Keratinocyte (primary cell): ENCODE measurements around the gene OGDHL. TPM values are rescaled to one million over a fixed set of nuclear protein-coding genes. Genes with fewer than 3 reads are reported as not detected.

ENCODE experiments used
- DNase-seq: peaks from one replicate; pipeline ENCODE4 v3.0.0-alpha.2; 2011; ENCODE audit warnings: low read depth, missing footprints, low spot score
- FAIRE-seq: peaks from 2 replicates; lab custom pipeline; 2011; peaks lifted over from hg19 to GRCh38; lab: Jason Lieb, UNC
- H2AFZ ChIP-seq: 2 replicates; pipeline ENCODE4 v1.6.0; 2012; ENCODE audit warnings: low read length, control low read depth, inconsistent platforms; ENCODE audit not compliant: control insufficient read depth
- H3K27ac ChIP-seq: 2 replicates; pipeline ENCODE4 v1.5.1; 2011; ENCODE audit warnings: low read length; ENCODE audit not compliant: control insufficient read depth, insufficient read depth
- H3K27me3 ChIP-seq: 3 replicates; pipeline ENCODE4 v1.6.0; 2011; ENCODE audit warnings: low read length; ENCODE audit not compliant: control insufficient read depth, insufficient read depth; ENCODE audit errors: extremely low read depth
- H3K36me3 ChIP-seq, 2 experiments: 2 replicates in 1 of 2; 3 replicates in 1 of 2; pipeline ENCODE4 v1.5.1; 2011; ENCODE audit warnings: low read length in 2 of 2, mild to moderate bottlenecking in 1 of 2; ENCODE audit not compliant: control insufficient read depth in 2 of 2, insufficient read depth in 2 of 2; ENCODE audit errors: extremely low read depth in 1 of 2
- H3K4me1 ChIP-seq: 3 replicates; pipeline ENCODE4 v1.5.1; 2011; ENCODE audit warnings: low read length; ENCODE audit not compliant: control insufficient read depth, insufficient read depth; ENCODE audit errors: extremely low read depth
- H3K4me2 ChIP-seq: 3 replicates; pipeline ENCODE4 v1.6.0; 2011; ENCODE audit warnings: low read depth, low read length; ENCODE audit not compliant: control insufficient read depth, insufficient read depth; ENCODE audit errors: extremely low read depth
- H3K4me3 ChIP-seq, 3 experiments: fragments of 200-600 bp in 1 of 3; sonication (generic) in 1 of 3; 2 replicates in 2 of 3; 3 replicates in 1 of 3; pipeline ENCODE4 v1.5.1; 2011 to 2016; ENCODE audit warnings: low read length in 3 of 3, mild to moderate bottlenecking in 3 of 3, control low read depth in 2 of 3, inconsistent platforms in 1 of 3, low read depth in 1 of 3, mixed read lengths in 1 of 3, mixed run types in 1 of 3, moderate library complexity in 1 of 3; ENCODE audit not compliant: control insufficient read depth in 2 of 3, insufficient read depth in 2 of 3; ENCODE audit errors: extremely low read depth in 1 of 3
- H3K79me2 ChIP-seq: 2 replicates; pipeline ENCODE4 v1.6.0; 2012; ENCODE audit warnings: low read length; ENCODE audit not compliant: control insufficient read depth, insufficient read depth
- H3K9ac ChIP-seq: 3 replicates; pipeline ENCODE4 v1.6.0; 2011; ENCODE audit warnings: low read length; ENCODE audit not compliant: control insufficient read depth, insufficient read depth; ENCODE audit errors: extremely low read depth
- H3K9me1 ChIP-seq: 3 replicates; pipeline ENCODE4 v1.6.0; 2011; ENCODE audit warnings: low read length; ENCODE audit not compliant: control insufficient read depth, insufficient read depth; ENCODE audit errors: extremely low read depth
- H3K9me3 ChIP-seq: 2 replicates; pipeline ENCODE4 v1.5.1; 2012; ENCODE audit warnings: low read depth, low read length; ENCODE audit not compliant: control insufficient read depth
- H4K20me1 ChIP-seq: 3 replicates; pipeline ENCODE4 v1.6.0; 2011; ENCODE audit warnings: low read length; ENCODE audit not compliant: control insufficient read depth, insufficient read depth; ENCODE audit errors: extremely low read depth
- CTCF ChIP-seq, 3 experiments: IDR thresholded peaks in 1 of 3; conservative IDR thresholded peaks in 1 of 3; optimal IDR thresholded peaks in 1 of 3; 2 replicates in 2 of 3; 3 replicates in 1 of 3; pipeline versions ENCODE3 to v1.5.1; 2011; ENCODE audit warnings: low read length in 3 of 3, mild to moderate bottlenecking in 3 of 3, moderate library complexity in 2 of 3, control low read depth in 1 of 3, inconsistent platforms in 1 of 3; ENCODE audit not compliant: insufficient read depth in 2 of 3; ENCODE audit errors: extremely low read depth in 1 of 3
- EZH2 ChIP-seq: IDR thresholded peaks from one replicate; pipeline ENCODE4 v1.6.1; 2012; ENCODE audit warnings: inconsistent platforms, mild to moderate bottlenecking, low read length, moderate library complexity
- dilution Hi-C: fragments of 300-500 bp; cut with MboI; formaldehyde crosslinking; loops from one replicate; pipeline ENCODE4 v1.7.0; 2020; ENCODE audit warnings: low sequenced_read_pairs; ENCODE audit not compliant: extremely low pct_ligation_motif_present
- polyA plus RNA-seq, 5 experiments: library from polyadenylated mRNA; depleted of rRNA in 3 of 5; stranded (reverse) in 3 of 5; stranded (forward) in 1 of 5; unstranded in 1 of 5; fragments of >200 nt; gene quantifications; 1 replicate in 1 of 5; 2 replicates in 3 of 5; 3 replicates in 1 of 5; pipeline versions ENCODE4 v1.2.1 to v1.2.3, GENCODE V29; 2011 to 2012; ENCODE audit warnings: missing spikeins in 2 of 5, low read depth in 1 of 5, low replicate concordance in 1 of 5

The OGDHL gene
- polyA plus RNA-seq, 1 donor (not counting 4 experiments of a cell fraction or from before 2014, with no cell fraction given), result 0.09 TPM

DNA sequence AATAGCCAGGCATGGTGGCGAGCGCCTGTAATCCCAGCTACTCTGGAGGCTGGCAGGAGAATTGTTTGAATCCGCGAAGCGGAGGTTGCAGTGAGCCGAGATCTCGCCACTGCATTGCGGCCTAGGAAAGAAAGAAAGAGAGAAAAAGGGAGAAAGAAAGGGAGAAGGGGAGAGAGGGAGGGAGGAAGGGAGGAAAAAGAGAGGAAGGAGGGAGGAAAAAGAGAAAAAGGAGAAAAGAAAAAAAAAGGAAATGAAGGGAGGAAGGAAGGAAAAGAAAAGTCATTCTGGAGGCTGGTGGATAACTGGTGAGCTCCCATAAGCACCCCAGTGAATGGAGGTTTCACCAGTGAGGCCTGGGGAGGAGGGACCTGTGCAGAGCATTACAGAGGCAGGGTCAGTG lies 7.6 kb upstream of the OGDHL start:
- Histone ChIP-seq H3K79me2 (no peaks in the 10 kb centered on the region), H3K4me2 (no peak overlapping the region), H4K20me1 (no peaks in the 10 kb centered on the region), H3K9me3 (no peaks in the 10 kb centered on the region), H3K4me3 (no peak overlapping the region), H3K27me3 (peaks cover 41% of the 10 kb centered on the region), H3K27ac (no peak overlapping the region), H3K4me1 (no peaks in the 10 kb centered on the region), H3K9me1 (no peaks in the 10 kb centered on the region), H3K36me3 (no peaks in the 10 kb centered on the region), H3K9ac (no peak overlapping the region), H2AFZ (no peak overlapping the region)
- TF ChIP-seq CTCF (optimal IDR thresholded peaks at IDR 0.05 in 1 of 3, IDR thresholded peaks at IDR 0.05 in 1 of 3, conservative IDR thresholded peaks at IDR 0.05 in 1 of 3; ENCODE audit: extremely low read depth in 1 of 3, insufficient read depth in 2 of 3, low read length in 3 of 3), result no peak
- DNase-seq (no peak), FAIRE-seq (no peak)
- dilution Hi-C loops, result no loop called here

DNA sequence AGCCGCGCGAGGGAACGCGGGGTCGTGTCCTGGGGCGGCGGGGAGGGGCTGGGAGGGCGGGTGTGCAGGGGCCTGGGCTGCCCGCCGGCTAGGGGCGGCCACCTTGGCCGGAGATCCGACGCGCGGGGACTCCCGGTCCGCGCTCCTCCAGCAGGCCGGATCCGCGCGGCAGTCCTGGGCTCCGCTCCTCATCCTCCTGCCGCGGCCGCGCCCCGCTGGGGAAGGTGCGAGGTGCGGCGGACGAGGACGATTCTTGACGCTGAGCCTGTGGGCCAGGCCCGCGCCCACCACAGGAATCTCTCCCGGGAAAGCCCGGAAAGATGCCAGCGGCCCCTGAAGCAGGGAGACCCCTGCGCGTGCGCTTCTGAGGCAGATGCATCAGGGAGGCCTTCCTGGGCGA lies 6.6 kb upstream of the OGDHL start:
- Histone ChIP-seq H4K20me1 (no peaks in the 10 kb centered on the region), H3K4me1 (no peaks in the 10 kb centered on the region), H3K9me3 (no peaks in the 10 kb centered on the region), H3K79me2 (no peaks in the 10 kb centered on the region), H3K9ac (no peak overlapping the region), H3K4me2 (no peak overlapping the region), H3K9me1 (no peaks in the 10 kb centered on the region), H3K36me3 (no peaks in the 10 kb centered on the region), H2AFZ (no peak overlapping the region), H3K27me3 (peaks cover 41% of the 10 kb centered on the region), H3K27ac (no peak overlapping the region), H3K4me3 (no peak overlapping the region)
- DNase-seq (no peak), FAIRE-seq (no peak)
- dilution Hi-C loops, result no loop called here
- no peak for TF ChIP-seq CTCF (optimal IDR thresholded peaks at IDR 0.05 in 1 of 3, IDR thresholded peaks at IDR 0.05 in 1 of 3, conservative IDR thresholded peaks at IDR 0.05 in 1 of 3; ENCODE audit: extremely low read depth in 1 of 3, insufficient read depth in 2 of 3, low read length in 3 of 3)
- TF ChIP-seq EZH2, result no peak
